Measurements from ENCODE around the gene RAD23A. TPM values are rescaled to one million over a fixed set of nuclear protein-coding genes. Genes with fewer than 3 reads are reported as not detected.

RAD23A gene
- total and polyA plus RNA-seq, 9 of the 15 experiments (the other 6 are each of a cell fraction or from before 2014, with no cell fraction given) = 9.5 to 181 (median 101) TPM

- TF ChIP-seq POLR2B (IDR thresholded peaks at IDR 0.05; ENCODE audit: low read depth, partially characterized antibody) (peak; percentile 81), HDAC3 (IDR thresholded peaks at IDR 0.05; ENCODE audit: borderline replicate concordance, partially characterized antibody) (no peak), ZNF165 (CRISPR knock-in tag; IDR thresholded peaks at IDR 0.05; ENCODE audit: borderline replicate concordance) (no peak), XRCC5 (IDR thresholded peaks at IDR 0.05; ENCODE audit: low read depth, low read length) (no peak), ZNF696 (CRISPR knock-in tag; conservative IDR thresholded peaks at IDR 0.05) (no peak), CSDE1 (IDR thresholded peaks at IDR 0.05) (peak in 1 of 2 experiments; percentile 95; a peak in 2 of 4 replicates), FOXK2 (conservative IDR thresholded peaks at IDR 0.05 in 1 of 2, IDR thresholded peaks at IDR 0.05 in 1 of 2; ENCODE audit: low read depth in 2 of 2) (no peak), ZNF609 (CRISPR knock-in tag; IDR thresholded peaks at IDR 0.05; ENCODE audit: borderline replicate concordance) (no peak), ZKSCAN1 (IDR thresholded peaks at IDR 0.05; ENCODE audit: low read depth, low read length) (peak; percentile 71; the same call in 1 of the 2 replicates), POLR2H (tag; IDR thresholded peaks at IDR 0.05; ENCODE audit: low read depth) (peak; percentile 72), SRSF9 (IDR thresholded peaks at IDR 0.05; ENCODE audit: borderline replicate concordance, low read depth, low read length) (no peak), SMARCA5 (IDR thresholded peaks at IDR 0.05) (no peak), ILF3 (IDR thresholded peaks at IDR 0.05; ENCODE audit: borderline replicate concordance) (no peak), ZNF124 (CRISPR knock-in tag; IDR thresholded peaks at IDR 0.05) (no peak), HNRNPK (IDR thresholded peaks at IDR 0.05; ENCODE audit: low read depth, low read length, poor library complexity, severe bottlenecking) (no peak), SNAPC5 (CRISPR knock-in tag; IDR thresholded peaks at IDR 0.05) (no peak), KAT8 (IDR thresholded peaks at IDR 0.05; ENCODE audit: low read depth) (no peak), MYBL2 (IDR thresholded peaks at IDR 0.05; ENCODE audit: low read depth) (no peak), MYBL2 (CRISPR knock-in tag; IDR thresholded peaks at IDR 0.05; ENCODE audit: borderline replicate concordance) (no peak)
- TF ChIP-seq, protein P1, sequence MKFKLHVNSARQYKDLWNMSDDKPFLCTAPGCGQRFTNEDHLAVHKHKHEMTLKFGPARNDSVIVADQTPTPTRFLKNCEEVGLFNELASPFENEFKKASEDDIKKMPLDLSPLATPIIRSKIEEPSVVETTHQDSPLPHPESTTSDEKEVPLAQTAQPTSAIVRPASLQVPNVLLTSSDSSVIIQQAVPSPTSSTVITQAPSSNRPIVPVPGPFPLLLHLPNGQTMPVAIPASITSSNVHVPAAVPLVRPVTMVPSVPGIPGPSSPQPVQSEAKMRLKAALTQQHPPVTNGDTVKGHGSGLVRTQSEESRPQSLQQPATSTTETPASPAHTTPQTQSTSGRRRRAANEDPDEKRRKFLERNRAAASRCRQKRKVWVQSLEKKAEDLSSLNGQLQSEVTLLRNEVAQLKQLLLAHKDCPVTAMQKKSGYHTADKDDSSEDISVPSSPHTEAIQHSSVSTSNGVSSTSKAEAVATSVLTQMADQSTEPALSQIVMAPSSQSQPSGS (CRISPR knock-in tag; IDR thresholded peaks at IDR 0.05) = no peak
- TF ChIP-seq, protein P2, sequence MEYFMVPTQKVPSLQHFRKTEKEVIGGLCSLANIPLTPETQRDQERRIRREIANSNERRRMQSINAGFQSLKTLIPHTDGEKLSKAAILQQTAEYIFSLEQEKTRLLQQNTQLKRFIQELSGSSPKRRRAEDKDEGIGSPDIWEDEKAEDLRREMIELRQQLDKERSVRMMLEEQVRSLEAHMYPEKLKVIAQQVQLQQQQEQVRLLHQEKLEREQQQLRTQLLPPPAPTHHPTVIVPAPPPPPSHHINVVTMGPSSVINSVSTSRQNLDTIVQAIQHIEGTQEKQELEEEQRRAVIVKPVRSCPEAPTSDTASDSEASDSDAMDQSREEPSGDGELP (CRISPR knock-in tag; IDR thresholded peaks at IDR 0.05; ENCODE audit: borderline replicate concordance) = peak; percentile 90
Observed at GRCh38 chr19:12933287-12934072, 12.2 kb upstream of the RAD23A start, which contains the start of gene FARSA (continued).

Data from K562 (cell line).